Measurements from ENCODE around the gene MDM4.

- TF ChIP-seq POLR2A (IDR thresholded peaks at IDR 0.05), result no peak
- TF ChIP-seq, protein P1, sequence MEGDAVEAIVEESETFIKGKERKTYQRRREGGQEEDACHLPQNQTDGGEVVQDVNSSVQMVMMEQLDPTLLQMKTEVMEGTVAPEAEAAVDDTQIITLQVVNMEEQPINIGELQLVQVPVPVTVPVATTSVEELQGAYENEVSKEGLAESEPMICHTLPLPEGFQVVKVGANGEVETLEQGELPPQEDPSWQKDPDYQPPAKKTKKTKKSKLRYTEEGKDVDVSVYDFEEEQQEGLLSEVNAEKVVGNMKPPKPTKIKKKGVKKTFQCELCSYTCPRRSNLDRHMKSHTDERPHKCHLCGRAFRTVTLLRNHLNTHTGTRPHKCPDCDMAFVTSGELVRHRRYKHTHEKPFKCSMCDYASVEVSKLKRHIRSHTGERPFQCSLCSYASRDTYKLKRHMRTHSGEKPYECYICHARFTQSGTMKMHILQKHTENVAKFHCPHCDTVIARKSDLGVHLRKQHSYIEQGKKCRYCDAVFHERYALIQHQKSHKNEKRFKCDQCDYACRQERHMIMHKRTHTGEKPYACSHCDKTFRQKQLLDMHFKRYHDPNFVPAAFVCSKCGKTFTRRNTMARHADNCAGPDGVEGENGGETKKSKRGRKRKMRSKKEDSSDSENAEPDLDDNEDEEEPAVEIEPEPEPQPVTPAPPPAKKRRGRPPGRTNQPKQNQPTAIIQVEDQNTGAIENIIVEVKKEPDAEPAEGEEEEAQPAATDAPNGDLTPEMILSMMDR (IDR thresholded peaks at IDR 0.05), result no peak
Measured at GRCh38 chr1:204505674-204506200, 10.5 kb upstream of the MDM4 start.

All from esophagus squamous epithelium (tissue), 4 donors.